BJ (cell line): ENCODE results near the gene OXNAD1. TPM values are rescaled to one million over a fixed set of nuclear protein-coding genes. Genes with fewer than 3 reads are reported as not detected.

ENCODE experiments used
- CTCF ChIA-PET: fragments of 350-600 bp; formaldehyde crosslinking; extraction: SDS; loops from one replicate; lab custom pipeline; 2021; ENCODE audit warnings: antibody characterized with exemption, inconsistent platforms; lab: Yijun Ruan, JAX
- POLR2A ChIA-PET: fragments of 300-600 bp; sonication (Branson Sonifier 250); formaldehyde crosslinking; extraction: SDS; loops from one replicate; lab custom pipeline; 2021; ENCODE audit warnings: antibody characterized with exemption; lab: Charles Lee
- DNase-seq: peaks from one replicate; pipeline ENCODE4 v3.0.0-alpha.2; 2011; ENCODE audit warnings: low read depth
- H3K27me3 ChIP-seq: 2 replicates; pipeline ENCODE4 v1.6.0; 2011; ENCODE audit warnings: low read length; ENCODE audit not compliant: control insufficient read depth, insufficient read depth
- H3K36me3 ChIP-seq: 2 replicates; pipeline ENCODE4 v1.5.1; 2011; ENCODE audit warnings: low read length; ENCODE audit not compliant: control insufficient read depth, insufficient read depth
- H3K4me3 ChIP-seq: 2 replicates; pipeline ENCODE4 v1.5.1; 2011; ENCODE audit warnings: low read depth, mild to moderate bottlenecking, control low read depth, low read length
- polyA plus RNA-seq: library from polyadenylated mRNA; depleted of rRNA; stranded (reverse); fragments of >200 nt; gene quantifications from 2 replicates; pipeline ENCODE4 v1.2.3, GENCODE V29; 2011; rRNA removed
- TF ChIP-seq, protein P1 (sequence below): IDR thresholded peaks from 2 replicates; pipeline ENCODE4 v1.5.1; 2011; ENCODE audit warnings: low read depth, mild to moderate bottlenecking, control low read depth, inconsistent platforms, low read length, moderate library complexity; ENCODE audit not compliant: insufficient read depth

The OXNAD1 gene
- polyA plus RNA-seq, 1 experiment = 8.9 TPM

GRCh38 chr3:16347548-16347947, 82.5 kb downstream of the OXNAD1 start:
- Histone ChIP-seq H3K4me3 (no peak overlapping the region), H3K36me3 (peaks cover 2% of the 10 kb centered on the region), H3K27me3 (no peaks in the 10 kb centered on the region)
- CTCF ChIA-PET = no interaction called here
- POLR2A ChIA-PET = no interaction called here
- DNase-seq = no peak
- TF ChIP-seq, protein P1, sequence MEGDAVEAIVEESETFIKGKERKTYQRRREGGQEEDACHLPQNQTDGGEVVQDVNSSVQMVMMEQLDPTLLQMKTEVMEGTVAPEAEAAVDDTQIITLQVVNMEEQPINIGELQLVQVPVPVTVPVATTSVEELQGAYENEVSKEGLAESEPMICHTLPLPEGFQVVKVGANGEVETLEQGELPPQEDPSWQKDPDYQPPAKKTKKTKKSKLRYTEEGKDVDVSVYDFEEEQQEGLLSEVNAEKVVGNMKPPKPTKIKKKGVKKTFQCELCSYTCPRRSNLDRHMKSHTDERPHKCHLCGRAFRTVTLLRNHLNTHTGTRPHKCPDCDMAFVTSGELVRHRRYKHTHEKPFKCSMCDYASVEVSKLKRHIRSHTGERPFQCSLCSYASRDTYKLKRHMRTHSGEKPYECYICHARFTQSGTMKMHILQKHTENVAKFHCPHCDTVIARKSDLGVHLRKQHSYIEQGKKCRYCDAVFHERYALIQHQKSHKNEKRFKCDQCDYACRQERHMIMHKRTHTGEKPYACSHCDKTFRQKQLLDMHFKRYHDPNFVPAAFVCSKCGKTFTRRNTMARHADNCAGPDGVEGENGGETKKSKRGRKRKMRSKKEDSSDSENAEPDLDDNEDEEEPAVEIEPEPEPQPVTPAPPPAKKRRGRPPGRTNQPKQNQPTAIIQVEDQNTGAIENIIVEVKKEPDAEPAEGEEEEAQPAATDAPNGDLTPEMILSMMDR = no peak

DNA sequence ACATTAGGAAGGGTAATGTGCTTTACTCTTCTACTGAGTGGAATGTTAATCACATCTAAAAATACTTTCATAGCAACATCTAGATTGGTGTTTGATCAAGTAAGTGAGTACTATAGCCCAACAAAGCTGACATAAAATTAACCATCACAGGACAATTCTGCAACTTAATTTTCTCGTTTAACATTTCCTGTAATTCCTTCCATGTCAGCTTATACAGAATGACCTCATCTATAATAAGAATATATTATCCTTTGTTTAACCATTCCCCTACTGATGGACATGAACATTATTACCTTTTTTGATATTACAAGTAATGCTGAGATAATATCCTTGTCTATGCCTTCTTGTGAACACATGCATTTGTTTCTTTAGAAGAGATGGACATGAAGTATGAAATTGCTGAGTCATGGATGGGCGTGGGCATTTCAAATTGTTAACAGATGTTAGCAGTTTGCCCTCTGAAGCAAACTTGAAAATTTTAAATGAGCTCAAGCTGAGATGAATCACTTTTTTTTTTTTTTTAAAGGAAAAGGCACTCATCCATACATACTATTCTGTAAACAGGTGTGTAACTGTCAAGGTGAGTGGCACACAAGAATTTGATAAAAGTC, 85.1 kb downstream of the OXNAD1 start:
- TF ChIP-seq, protein P1 = no peak
- Histone ChIP-seq H3K4me3 (no peak overlapping the region), H3K27me3 (no peaks in the 10 kb centered on the region), H3K36me3 (peaks cover 2% of the 10 kb centered on the region)
- CTCF ChIA-PET = interaction anchor here (0.7 kb wide), 1 partner anchor 60 kb away, joined by 3 read pairs; no protein-coding TSS in a partner anchor
- peak; percentile 63 for DNase-seq
- POLR2A ChIA-PET = interaction anchor here (0.6 kb wide), 1 partner anchor 88 kb away, joined by 4 read pairs; no protein-coding TSS in a partner anchor

DNA sequence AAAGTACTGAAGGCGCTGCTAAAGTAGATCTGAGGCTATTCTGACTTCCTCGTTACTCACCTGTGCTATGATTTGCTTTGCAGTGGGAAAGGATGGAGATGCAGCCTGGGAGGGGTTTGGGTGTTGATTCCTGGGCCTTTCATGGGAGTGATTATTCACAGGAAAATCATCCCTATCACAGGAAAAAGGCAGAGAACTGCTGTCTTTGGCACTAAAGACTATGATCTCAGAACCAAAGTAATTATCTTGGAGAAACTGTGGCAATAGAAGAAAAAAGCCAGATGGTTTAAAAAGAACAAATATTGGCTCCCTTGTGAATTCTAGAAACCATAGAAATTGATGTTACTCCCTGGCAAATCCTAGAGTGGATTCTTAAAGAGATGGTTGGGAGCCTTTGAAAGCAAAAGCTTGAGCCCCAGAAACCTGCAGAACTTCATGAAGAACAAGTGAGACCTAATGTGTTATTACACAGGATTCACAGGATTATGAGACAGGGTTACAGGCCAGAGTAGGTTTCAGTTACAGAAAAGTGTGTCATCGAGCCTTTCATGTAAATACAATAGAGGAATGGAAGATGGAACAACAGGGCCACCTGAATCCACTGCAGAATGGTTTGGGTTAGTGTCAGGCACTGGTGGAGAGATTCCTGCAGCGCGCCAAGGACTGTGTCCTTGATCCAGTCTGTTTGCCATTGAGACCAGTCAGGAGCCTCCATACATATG, 85.7 kb downstream of the OXNAD1 start:
- no peaks in the 10 kb centered on the region for H3K27me3 ChIP-seq
- no peak for DNase-seq
- CTCF ChIA-PET = interaction anchor here (0.7 kb wide), 1 partner anchor 60 kb away, joined by 3 read pairs; no protein-coding TSS in a partner anchor
- H3K4me3 ChIP-seq = no peak overlapping the region
- H3K36me3 ChIP-seq = peaks cover 2% of the 10 kb centered on the region
- POLR2A ChIA-PET = no interaction called here
- TF ChIP-seq, protein P1 = no peak

- H3K4me3 ChIP-seq = no peak overlapping the region
- H3K36me3 ChIP-seq = peaks cover 6% of the 10 kb centered on the region
- POLR2A ChIA-PET = no interaction called here
- no peaks in the 10 kb centered on the region for H3K27me3 ChIP-seq
- DNase-seq = no peak
- TF ChIP-seq, protein P1 = no peak
- CTCF ChIA-PET = interaction anchor here (2.0 kb wide), 1 partner anchor 11 kb away, joined by 4 read pairs; no protein-coding TSS in a partner anchor
Observed at GRCh38 chr3:16352428-16352827, 87.4 kb downstream of the OXNAD1 start.

GRCh38 chr3:16354291-16354690, 89.3 kb downstream of the OXNAD1 start:
- CTCF ChIA-PET = no interaction called here

More at GRCh38 chr3:16354291-16354690, 89.3 kb downstream of the OXNAD1 start:
- TF ChIP-seq, protein P1 = no peak
- peaks cover 6% of the 10 kb centered on the region for H3K36me3 ChIP-seq
- POLR2A ChIA-PET = no interaction called here
- no peak for DNase-seq
- no peaks in the 10 kb centered on the region for H3K27me3 ChIP-seq
- no peak overlapping the region for H3K4me3 ChIP-seq

Other genes starting within 250 kb of the OXNAD1 start
- gene GALNT15, start 90.5 kb upstream of the OXNAD1 start, polyA plus RNA-seq = 5.0 and 5.4 TPM in 2 replicates
- gene DPH3, start 269 bp upstream of the OXNAD1 start, polyA plus RNA-seq = 11.4 and 18.2 TPM in 2 replicates
- 42.1 and 49.0 TPM in 2 replicates for gene RFTN1, start 248.5 kb downstream of the OXNAD1 start, polyA plus RNA-seq